PC-3 (cell line): ENCODE data around the gene PLCB2. TPM values are rescaled to one million over a fixed set of nuclear protein-coding genes. Genes with fewer than 3 reads are reported as not detected.
A peak's percentile ranks its signal among the peaks of the same experiment; 100 is the strongest.

Experiments
- ATAC-seq: fragments of 200-7000 bp; cut with Tn5 transposase; 2 replicates; pipeline ENCODE4 v1.9.1; 2020; ENCODE audit warnings: mild to moderate bottlenecking, moderate library complexity
- BruUV-seq: library from RNA; stranded (reverse); fragments of 400-500 nt; replicated peaks from 2 replicates; lab custom pipeline; 2021; lab: Mats Ljungman, UMichigan
- CTCF ChIA-PET: fragments of 300-600 bp; sonication (Branson Sonifier 250); formaldehyde crosslinking; loops from one replicate; lab custom pipeline; 2022; ENCODE audit warnings: antibody characterized with exemption; lab: Charles Lee
- POLR2A ChIA-PET: fragments of 300-600 bp; sonication (Branson Sonifier 250); formaldehyde crosslinking; loops from one replicate; lab custom pipeline; 2022; ENCODE audit warnings: antibody characterized with exemption; ENCODE audit not compliant: unreplicated experiment; lab: Charles Lee
- DNase-seq: peaks from one replicate; pipeline ENCODE4 v3.0.0-alpha.2; 2015
- H2AFZ ChIP-seq: fragments of 300-600 bp; sonication (generic); 2 replicates; pipeline ENCODE4 v1.6.0; 2016; ENCODE audit warnings: antibody characterized with exemption, low read length
- H3F3A ChIP-seq: fragments of 300-600 bp; sonication (generic); one replicate; pipeline ENCODE4 v1.6.0; 2017; ENCODE audit warnings: antibody characterized with exemption, low read length, control low read depth, mild to moderate bottlenecking; ENCODE audit not compliant: unreplicated experiment
- H3K27ac ChIP-seq: fragments of 300-600 bp; sonication (generic); 2 replicates; pipeline ENCODE4 v1.5.1; 2016; ENCODE audit warnings: mild to moderate bottlenecking, low read length
- H3K27me3 ChIP-seq: fragments of 300-600 bp; sonication (generic); 2 replicates; pipeline ENCODE4 v1.6.1; 2016; ENCODE audit warnings: low read length, mixed read lengths
- H3K36me3 ChIP-seq: fragments of 300-600 bp; sonication (generic); 2 replicates; pipeline ENCODE4 v1.6.1; 2016; ENCODE audit warnings: low read depth, mixed run types, low read length, mixed read lengths
- H3K4me1 ChIP-seq: fragments of 300-600 bp; sonication (generic); 2 replicates; pipeline ENCODE4 v1.5.1; 2016; ENCODE audit warnings: low read length; ENCODE audit not compliant: insufficient read depth
- H3K4me2 ChIP-seq: fragments of 300-600 bp; sonication (generic); 2 replicates; pipeline ENCODE4 v1.6.0; 2016; ENCODE audit warnings: low read length
- H3K4me3 ChIP-seq: fragments of 300-600 bp; sonication (generic); 2 replicates; pipeline ENCODE4 v1.5.1; 2016; ENCODE audit warnings: mild to moderate bottlenecking, low read length, mixed read lengths
- H3K79me2 ChIP-seq: fragments of 300-600 bp; sonication (generic); 2 replicates; pipeline ENCODE4 v1.6.1; 2017; ENCODE audit warnings: low read length, mixed read lengths
- H3K9ac ChIP-seq: fragments of 300-600 bp; sonication (generic); 2 replicates; pipeline ENCODE4 v1.6.0; 2016; ENCODE audit warnings: mild to moderate bottlenecking, low read length
- H3K9me2 ChIP-seq: fragments of 300-600 bp; sonication (generic); replicated peaks from 2 replicates; pipeline ENCODE4 v1.6.1; 2016; ENCODE audit warnings: mixed run types, low read length, mixed read lengths
- H3K9me3 ChIP-seq: fragments of 300-600 bp; sonication (generic); 2 replicates; pipeline ENCODE4 v1.6.1; 2016; ENCODE audit warnings: low read length, mixed read lengths
- H4K20me1 ChIP-seq: fragments of 300-600 bp; sonication (generic); 2 replicates; pipeline ENCODE4 v1.6.1; 2016; ENCODE audit warnings: low read length, mixed read lengths
- CTCF ChIP-seq: fragments of 300-600 bp; sonication (generic); conservative IDR thresholded peaks from 2 replicates; pipeline ENCODE4 v1.5.1; 2017; ENCODE audit warnings: antibody characterized with exemption, low read depth, mild to moderate bottlenecking, low read length
- EZH2 ChIP-seq: fragments of 300-600 bp; sonication (generic); IDR thresholded peaks from one replicate; pipeline ENCODE4 v1.6.1; 2017; ENCODE audit warnings: antibody characterized with exemption, mild to moderate bottlenecking, low read length; ENCODE audit not compliant: unreplicated experiment
- EZH2phosphoT487 ChIP-seq: fragments of 300-600 bp; sonication (generic); IDR thresholded peaks from 2 replicates; pipeline ENCODE4 v1.6.1; 2018; ENCODE audit warnings: mild to moderate bottlenecking, antibody characterized with exemption, low read length, borderline replicate concordance
- intact Hi-C: fragments of 100-400 bp; cut with micrococcal nuclease; formaldehyde crosslinking; loops from 2 replicates; pipeline ENCODE4 v1.9.0; 2023
- total RNA-seq: library from RNA; depleted of rRNA; stranded (reverse); fragments of >200 nt; gene quantifications from 2 replicates; pipeline ENCODE4 v1.2.3, GENCODE V29; 2014

Gene PLCB2
- total RNA-seq, 1 experiment from 2014 or later = 3.2 TPM

- H3K9me3 ChIP-seq = no peaks in the 10 kb centered on the region
- H3K36me3 ChIP-seq = no peaks in the 10 kb centered on the region
- H4K20me1 ChIP-seq = no peaks in the 10 kb centered on the region
- POLR2A ChIA-PET = no interaction called here
- H3F3A ChIP-seq = no peaks in the 10 kb centered on the region
- H3K9ac ChIP-seq = no peak overlapping the region
- no peaks in the 10 kb centered on the region for H3K9me2 ChIP-seq
- DNase-seq (no peak), ATAC-seq (no peak)
- BruUV-seq = no TSS peak
- intact Hi-C loops = no loop called here
- no peak overlapping the region for H3K4me2 ChIP-seq
- TF ChIP-seq EZH2phosphoT487 = no peak
- no peak for TF ChIP-seq EZH2
- TF ChIP-seq CTCF = no peak
- CTCF ChIA-PET = interaction anchor here (0.7 kb wide), 1 partner anchor 16 kb away, joined by 3 read pairs; no protein-coding TSS in a partner anchor
- no peaks in the 10 kb centered on the region for H3K27me3 ChIP-seq
- peaks cover 8% of the 10 kb centered on the region; the same call in 1 of the 2 replicates for H3K4me1 ChIP-seq
- no peak overlapping the region for H2AFZ ChIP-seq
- no peak overlapping the region for H3K4me3 ChIP-seq
- H3K79me2 ChIP-seq = no peaks in the 10 kb centered on the region
- no peak overlapping the region for H3K27ac ChIP-seq
These were observed 48.3 kb upstream of the PLCB2 start for GRCh38 chr15:40355976-40356585.

GRCh38 chr15:40354408-40355171 lies 46.9 kb upstream of the PLCB2 start:
- Histone ChIP-seq H3F3A (no peaks in the 10 kb centered on the region), H3K4me3 (no peak overlapping the region), H3K4me2 (no peak overlapping the region), H4K20me1 (no peaks in the 10 kb centered on the region), H3K79me2 (no peaks in the 10 kb centered on the region), H3K9me2 (no peaks in the 10 kb centered on the region), H3K9me3 (no peaks in the 10 kb centered on the region), H3K27me3 (no peaks in the 10 kb centered on the region), H2AFZ (no peak overlapping the region), H3K9ac (no peak overlapping the region), H3K27ac (no peak overlapping the region), H3K36me3 (no peaks in the 10 kb centered on the region), H3K4me1 (peaks cover 8% of the 10 kb centered on the region; the same call in 1 of the 2 replicates)
- ChIA-PET POLR2A (interaction anchor here (1.0 kb wide), 1 partner anchor 60 kb away, joined by 4 read pairs; no protein-coding TSS in a partner anchor), CTCF (no interaction called here)
- DNase-seq = peak; percentile 39
- BruUV-seq = no TSS peak
- intact Hi-C loops = no loop called here
- TF ChIP-seq CTCF (peak; percentile 63; the same call in 1 of the 2 replicates), EZH2 (no peak)
- peak; percentile 31 for ATAC-seq

GRCh38 chr15:40353697-40354096 lies 46.0 kb upstream of the PLCB2 start:
- H3K27ac ChIP-seq = no peak overlapping the region
- H3K4me1 ChIP-seq = peaks cover 7% of the 10 kb centered on the region; the same call in 1 of the 2 replicates
- no peaks in the 10 kb centered on the region for H3K36me3 ChIP-seq
- intact Hi-C loops = no loop called here
- no peaks in the 10 kb centered on the region for H3K9me2 ChIP-seq
- no peaks in the 10 kb centered on the region for H3K27me3 ChIP-seq
- H3K4me2 ChIP-seq = no peak overlapping the region
- H3F3A ChIP-seq = no peaks in the 10 kb centered on the region
- no peaks in the 10 kb centered on the region for H3K9me3 ChIP-seq
- H3K4me3 ChIP-seq = no peak overlapping the region
- BruUV-seq = no TSS peak
- no peak overlapping the region for H2AFZ ChIP-seq
- H3K9ac ChIP-seq = no peak overlapping the region
- POLR2A ChIA-PET = no interaction called here
- no peaks in the 10 kb centered on the region for H3K79me2 ChIP-seq
- ATAC-seq (no peak), DNase-seq (no peak)
- CTCF ChIA-PET = no interaction called here
- TF ChIP-seq EZH2phosphoT487 (no peak), EZH2 (no peak), CTCF (no peak)
- no peaks in the 10 kb centered on the region for H4K20me1 ChIP-seq
